Stimulated activated CD8-positive, alpha-beta memory T cell treated with anti-CD3 and anti-CD28 coated beads, Interleukin-7, amount 100 ng/mL, for 1 hour (primary cell): ENCODE measurements around the gene ST7.

Experiments used
- DNase-seq, 2 donors: peaks; one replicate each; pipeline ENCODE4 v3.0.0-alpha.2; 2020; ENCODE audit warnings: low read depth in 2 of 2

ST7 gene

DNA sequence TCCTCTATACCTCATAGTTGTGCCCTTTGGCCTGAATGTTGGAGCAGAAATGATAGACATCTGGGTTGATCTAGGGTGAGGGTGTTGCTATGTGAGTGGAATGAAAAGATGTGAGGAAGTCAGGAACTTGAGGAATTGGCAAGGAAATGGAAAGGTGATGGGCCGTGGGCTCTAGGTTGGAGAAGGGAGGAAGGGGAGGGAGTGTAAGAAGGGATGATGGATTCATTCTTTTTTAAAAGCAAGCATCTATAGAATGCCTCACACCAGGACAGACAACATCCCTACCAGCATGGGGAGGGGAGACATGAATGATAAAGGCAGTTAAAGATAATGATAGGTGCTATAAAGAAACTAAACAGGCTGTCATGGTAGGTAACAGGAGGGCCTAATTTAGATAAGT, 201.4 kb downstream of the ST7 start:
- no peak for DNase-seq

DNA sequence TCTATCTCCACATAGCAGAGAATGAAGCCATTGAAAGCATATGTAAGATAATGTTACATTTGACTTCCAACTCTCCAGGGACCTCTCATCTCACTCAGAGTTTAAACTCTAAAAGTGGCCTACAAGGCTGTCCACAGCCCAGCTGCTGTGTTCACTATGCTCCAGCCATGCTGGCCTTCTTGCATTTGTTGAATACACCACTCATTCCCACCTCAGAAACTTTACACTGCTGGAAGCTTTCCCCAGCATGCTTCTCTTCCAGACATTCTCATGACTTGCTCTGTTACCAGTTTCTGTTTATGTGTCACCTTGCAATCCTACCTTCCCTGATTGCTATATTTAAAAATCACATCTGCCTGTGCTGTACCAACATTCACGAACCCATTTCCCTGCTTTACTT, 202.4 kb downstream of the ST7 start:
- no peak for DNase-seq

DNA sequence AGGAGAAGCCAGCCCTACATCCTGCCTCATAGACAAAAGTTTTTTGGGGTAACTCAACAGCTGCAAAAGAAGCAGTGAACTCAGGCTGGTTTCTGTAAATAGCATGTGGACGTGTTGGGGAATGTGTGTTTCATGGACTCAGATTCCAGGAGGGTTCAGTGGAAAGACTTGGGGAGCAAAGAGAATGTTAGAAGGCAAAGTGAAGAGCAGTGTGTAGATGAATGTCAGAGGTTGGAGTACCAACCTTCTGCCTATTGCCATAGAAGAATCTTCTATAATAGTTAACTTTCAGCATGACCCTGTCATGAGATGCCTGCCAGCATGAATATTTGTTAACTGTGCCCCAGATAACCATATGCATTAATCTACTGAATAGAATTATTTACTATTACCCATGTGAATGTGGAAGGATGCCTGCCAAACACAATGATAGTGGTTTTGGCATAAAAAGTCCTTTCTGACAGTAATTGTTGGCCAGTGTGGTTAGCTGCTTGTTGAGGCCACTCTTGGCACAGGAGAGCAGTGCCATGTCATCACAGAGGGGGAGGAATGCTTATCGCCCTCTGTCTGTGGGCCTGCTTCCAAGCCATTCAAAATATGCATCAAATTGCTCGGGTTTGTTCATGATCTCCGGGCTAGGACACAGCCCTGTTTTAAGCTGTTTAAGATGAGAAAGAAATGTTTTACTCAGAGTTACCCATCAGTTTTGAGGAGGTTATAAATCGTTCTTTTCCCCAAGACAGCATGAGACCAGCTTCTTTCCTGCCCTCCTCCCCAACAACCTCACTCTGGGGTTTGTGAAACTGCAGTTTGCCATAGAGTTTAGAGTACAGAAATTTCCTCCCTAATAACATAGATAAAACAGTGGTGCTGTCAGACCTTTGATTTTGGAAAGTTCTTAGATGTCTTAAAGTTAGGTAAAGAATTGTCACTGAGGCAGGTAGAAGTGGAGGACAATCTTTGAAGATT, 204.2 kb downstream of the ST7 start:
- DNase-seq: no peak

DNA sequence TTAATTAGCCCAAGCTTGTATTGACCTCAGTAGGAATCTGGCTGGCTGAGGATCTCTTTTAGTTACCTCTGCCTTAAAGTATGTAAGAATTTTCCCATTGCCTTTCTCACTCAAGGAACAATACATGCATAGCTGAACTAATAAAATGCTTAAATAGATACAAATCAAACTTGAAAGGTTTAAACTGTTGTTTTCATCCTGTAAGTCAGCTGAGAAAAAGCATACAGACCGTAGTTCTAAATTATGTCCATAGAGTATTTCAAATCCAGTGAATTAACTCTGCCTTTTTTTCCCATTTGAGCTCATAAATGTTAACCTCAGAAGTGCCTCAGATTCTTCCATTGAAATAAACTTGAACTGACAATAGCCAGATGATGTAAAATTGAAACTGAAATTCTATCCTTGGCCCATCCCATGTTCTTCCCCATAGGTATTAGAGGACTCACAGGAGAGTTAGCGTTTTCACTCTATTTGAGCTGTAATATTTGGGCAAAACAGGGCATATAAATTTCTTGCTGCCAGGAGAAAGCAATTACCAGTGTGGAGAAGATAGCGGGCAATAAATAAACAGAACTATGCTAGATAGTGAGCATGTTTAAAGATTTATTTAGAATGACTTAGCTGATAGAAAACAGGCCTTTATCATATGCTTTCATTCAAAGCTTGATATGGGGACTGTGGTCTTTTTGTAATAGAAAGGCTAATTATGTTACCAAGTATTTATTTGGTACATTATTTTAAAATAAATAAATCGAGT, 205.8 kb downstream of the ST7 start:
- DNase-seq: no peak

DNA sequence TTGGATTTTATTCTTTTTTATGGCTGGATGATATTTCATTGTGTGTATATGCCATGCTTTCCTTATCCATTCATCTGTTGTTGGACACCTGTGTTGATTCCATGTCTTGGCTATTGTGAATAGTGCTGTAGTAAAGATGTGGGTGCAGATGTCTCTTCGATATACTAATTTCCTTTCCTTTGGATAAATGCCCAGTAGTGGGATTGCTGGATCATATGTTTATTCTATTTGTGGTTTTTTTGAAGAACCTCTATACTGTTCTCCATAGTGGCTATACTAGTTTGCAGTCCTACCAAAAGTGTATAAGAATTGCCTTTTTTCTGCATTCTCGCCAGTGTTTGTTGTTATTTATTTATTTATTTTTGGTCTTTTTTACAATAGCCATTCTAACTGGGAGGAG, 209.8 kb downstream of the ST7 start:
- no peak for DNase-seq

DNA sequence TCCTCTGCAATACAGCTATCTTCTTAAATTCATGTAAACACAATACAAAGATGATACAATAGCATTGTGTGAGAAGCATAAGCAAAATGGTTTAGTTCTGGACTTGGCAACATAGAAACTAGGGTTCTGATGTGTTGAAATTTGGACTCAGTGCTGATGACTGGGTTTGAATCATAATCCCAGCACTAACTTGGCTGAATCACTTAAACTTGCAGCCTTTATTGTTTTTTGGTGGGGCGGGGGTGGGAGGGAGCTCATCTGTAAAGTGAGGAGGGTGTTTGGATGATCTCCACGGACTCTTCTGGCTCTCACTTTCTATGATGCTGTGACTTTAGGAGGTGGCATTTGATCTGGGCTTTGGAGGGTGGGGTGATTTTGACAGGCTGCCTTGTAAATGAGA, 211.3 kb downstream of the ST7 start:
- DNase-seq: no peak

DNA sequence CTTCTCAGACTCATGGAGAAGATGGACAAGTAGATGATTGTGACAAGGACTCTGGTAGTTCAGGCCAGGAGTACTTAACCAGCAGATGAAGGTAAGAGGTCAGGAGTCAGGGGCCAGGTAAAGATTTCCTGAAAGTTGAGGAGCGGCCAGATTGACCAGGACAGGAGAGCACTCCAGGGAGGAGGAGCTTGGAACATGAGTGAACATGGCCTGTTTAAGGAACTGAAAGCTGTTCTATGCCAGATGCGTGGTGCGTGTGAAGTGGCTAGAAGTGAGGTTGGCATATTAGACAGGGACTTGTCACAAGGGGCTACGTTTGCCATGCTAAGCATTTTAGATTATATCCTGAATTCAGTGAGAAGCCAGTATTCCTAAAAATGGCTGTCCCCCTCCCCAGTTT, 212.4 kb downstream of the ST7 start:
- DNase-seq: no peak

DNA sequence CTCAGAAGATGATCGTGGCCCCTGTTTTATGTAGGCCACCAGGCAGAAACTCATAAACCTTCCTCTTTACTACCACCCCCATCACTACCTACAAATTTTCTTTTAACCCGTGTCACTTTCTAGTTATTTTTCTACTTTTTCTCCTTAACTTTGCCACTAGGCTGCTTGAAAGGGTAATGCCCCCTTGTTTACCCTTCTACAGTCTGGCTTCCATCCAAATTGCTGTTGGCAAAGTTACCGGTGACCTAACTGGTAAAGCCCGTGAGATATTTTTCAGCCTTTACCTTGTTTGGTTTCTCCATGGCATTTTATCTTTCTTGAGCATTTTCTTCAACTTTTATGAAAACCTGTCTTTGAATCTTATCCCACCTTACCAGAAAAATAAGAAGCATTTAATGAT, 216.6 kb downstream of the ST7 start:
- DNase-seq: no peak

DNA sequence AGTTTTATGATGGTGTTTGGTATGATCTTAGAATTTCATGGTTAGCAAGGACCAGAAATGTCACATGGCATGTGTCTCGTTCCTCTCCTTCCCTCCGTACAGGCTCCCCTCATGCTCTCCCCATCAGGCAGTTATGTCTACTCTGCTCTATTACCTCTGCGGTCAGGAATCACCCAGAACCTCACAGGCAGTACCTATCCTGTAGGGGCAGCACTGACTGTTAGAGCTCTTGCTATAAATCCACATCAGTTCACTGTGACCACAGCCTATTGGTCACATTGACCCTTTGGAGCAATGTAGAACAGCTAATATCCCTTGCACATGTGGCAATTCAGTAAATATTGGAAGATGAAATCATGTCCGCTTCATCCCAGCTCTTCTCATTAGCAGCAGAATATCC, 217.8 kb downstream of the ST7 start:
- no peak for DNase-seq

DNA sequence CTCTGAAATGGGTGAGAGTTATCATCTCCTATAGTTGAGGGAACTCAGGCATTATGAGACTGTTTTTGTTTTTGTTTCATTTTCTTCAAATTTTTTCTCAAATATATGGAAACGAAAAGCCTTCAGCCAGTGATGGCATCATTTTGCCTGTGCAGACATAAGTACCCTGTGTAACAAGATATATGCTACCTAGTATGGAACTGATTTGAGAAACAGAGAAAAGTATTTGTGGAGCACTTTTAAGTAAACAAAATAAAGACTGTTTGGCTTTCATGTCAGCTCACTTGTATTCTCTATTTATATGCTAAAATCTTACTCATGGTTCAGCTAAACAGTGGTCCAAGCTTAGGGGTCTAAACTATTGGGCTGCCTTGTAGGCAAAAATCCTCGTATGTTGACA, 219.0 kb downstream of the ST7 start:
- no peak for DNase-seq

DNA sequence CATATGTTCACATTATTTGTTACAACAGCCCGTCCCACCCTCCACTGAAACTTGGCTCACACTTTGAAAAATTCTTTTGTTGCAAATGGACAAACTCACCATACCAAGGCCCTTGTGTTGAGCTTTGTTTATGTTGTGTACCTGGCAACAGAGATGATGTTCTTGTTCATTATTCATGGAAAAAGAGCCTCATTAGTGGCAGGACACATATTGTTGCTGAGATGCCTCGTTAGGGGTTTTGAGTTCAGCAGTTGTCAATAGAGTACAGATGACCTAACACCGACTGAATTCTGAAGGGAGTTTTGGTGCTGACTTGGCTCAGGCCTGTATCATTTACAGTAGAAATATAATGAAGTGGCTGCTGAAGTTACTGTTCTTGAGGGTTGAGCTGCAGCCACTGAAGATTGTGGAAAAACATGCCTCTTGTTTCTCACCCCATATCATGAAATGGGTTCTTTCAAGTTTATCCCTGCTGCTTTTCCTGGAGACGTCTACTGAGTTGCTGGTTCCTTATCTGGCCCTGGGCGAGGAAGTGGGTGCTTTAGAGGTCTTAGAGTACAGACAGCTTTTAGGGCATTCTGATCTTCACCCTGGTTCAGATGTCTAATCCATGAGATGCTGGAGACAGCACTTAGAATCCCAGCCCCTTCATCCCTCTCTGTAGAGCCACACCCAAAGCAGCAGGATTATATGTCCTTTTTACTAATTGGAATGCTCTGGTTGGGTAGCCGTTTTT, 219.9 kb downstream of the ST7 start:
- no peak for DNase-seq

DNA sequence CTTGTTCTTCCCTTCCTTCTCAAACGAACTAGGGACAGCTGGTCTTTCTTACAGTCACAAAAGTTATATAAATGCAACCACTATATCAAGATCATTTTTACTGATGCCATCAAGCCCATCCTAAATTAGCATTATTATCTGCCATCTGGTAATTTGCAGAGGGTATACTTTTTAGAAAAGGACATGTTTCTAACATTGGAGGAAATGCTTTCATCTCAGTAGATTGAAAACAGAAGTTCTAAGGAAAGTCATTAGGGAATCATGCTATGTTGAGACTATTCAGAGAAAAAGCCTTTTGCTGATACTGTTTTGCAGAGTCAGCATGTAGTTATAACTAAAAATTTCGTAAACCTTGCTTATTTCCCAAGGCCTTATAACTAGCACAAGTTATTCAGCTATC, 222.9 kb downstream of the ST7 start:
- no peak for DNase-seq

DNA sequence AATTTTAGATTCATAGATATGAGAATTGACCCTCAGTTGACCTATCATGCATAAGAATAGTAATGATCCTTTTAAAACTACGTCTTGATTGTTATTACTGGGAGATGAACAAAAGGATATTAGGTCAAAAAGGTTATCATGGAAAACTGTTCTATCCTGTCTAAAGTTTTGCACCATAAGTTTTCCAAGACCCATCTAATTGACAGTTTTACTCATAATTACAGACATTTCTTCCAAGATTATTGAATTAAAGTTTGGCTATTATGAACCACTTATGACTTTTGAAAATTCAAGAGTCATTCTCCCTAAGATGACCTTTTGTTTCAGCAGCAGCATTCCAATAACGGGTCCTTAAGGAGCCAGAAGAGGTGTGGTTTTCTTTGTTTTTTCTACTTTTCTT, 225.3 kb downstream of the ST7 start:
- no peak for DNase-seq

DNA sequence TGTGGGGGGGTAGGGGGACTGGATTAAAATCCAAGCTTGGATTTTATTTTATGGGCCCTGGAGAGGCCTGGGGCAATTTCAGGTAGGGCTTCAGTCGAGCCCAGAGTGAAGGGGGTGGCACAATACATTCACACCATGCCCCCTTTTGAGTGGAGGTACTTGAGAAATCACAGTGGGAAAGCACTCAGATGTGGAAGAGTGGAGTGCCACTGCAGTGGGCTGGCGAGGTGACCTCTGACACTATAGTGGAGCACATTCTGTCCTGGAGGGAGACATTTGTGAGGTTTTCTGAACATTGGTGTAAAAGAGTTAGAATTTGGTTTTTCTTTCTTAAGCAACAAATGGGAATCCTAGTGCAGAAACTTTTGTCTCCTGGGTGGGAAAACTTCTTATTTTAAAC, 226.4 kb downstream of the ST7 start:
- DNase-seq: no peak

DNA sequence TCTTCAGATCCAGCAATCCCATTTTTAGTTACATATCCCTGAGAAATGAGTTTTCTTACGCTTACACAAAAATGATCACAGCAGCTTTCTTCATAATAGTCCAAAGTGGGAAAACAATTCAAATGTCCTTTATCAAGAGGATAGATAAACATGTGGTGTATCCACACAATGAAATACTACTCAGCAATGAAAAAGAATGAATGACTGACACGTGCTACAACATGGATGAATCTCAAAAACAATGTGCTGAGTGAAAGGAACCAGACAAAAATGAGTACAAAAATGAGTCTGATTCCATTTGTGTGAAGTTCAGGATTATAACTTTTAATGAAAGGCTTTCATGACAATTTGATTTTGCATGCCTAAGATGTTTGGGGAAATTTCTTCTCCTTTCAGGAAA, 230.4 kb downstream of the ST7 start:
- DNase-seq: no peak

DNA sequence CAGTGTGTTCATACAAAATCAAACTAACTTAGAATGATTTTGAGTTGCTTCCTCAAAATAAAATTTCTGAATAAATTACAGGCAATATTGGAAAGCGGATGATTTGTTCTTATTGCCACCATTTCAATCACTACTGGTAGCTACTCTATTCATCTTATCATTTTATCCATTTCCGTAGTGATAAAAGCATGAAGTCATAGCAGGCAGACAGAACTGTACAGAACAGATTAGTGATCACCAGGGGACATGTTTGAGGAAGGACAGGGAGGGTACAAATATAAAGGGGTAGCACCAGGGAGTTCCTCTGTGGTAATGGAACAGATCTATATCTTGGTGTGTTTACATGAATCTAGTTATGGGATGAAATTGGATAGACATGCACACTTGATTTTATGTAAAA, 231.1 kb downstream of the ST7 start:
- DNase-seq: no peak

DNA sequence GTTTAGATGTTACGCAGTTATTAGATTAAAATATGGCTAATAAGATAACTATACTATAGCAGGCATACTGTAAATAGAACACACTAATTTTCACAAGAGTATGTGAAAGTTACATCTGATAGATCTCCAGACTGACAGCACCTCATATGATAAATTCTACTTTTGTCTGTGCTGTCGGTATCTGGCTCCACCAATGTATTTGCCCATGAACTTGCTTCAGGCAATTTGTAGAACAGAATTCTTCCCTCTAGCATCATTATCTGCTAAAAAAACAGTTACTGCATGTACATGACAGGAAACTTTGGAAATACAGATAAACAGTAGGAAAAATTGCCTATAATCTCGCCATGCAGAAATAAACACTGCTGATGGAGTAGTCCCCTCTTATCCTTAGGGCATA, 231.8 kb downstream of the ST7 start:
- DNase-seq: no peak

DNA sequence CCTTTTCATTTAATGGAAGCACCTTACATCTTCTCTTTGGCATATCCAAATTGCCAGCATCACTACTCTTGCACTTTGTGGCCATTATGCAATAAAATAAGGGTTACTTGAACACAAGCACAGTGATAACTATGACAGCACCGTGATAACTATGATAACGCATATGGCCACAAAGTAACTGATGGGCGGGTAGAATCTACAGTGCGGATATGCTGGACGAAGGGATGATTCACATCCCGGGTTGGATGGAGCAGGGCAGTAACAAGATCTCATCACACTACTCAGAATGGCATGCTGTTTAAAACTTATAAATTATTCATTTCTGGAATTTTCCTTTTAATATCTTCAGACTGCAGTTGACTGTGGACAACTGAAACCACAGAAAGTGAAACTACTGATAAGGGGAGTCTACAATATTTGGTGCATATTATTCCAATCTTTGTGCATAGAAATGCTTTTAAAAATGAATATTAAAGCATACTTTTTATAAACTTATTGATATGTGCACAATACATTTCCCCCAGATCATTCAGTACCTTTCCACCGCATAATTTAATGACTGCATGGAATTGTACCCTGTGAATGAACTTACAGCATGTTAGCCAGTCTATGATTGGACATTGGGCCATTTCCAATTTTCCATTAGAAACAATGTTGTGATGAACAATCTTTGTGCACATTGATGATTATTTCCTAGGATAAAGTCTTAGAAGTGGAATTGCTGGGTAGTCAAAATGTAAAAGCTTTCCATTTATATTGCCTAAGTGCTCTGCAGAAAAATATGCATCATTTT, 233.1 kb downstream of the ST7 start:
- no peak for DNase-seq

DNA sequence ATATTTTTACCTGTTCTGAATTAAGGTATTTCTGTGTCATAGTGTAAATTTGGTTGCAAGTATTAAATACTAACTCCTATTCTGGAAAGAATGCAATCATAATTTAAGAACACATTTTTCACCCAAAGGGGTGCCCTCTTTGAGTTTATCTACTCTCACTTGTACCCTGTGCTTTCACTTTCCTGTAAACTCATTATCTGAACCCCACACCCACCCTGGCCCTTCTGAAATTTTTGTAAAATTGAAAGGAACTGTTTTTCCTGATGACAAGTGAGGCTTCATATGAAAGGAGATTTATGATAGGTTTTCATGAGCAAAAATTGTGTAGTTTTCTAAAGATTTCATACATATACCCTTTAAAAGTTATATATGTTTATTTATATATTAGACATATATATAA, 235.1 kb downstream of the ST7 start:
- no peak for DNase-seq

DNA sequence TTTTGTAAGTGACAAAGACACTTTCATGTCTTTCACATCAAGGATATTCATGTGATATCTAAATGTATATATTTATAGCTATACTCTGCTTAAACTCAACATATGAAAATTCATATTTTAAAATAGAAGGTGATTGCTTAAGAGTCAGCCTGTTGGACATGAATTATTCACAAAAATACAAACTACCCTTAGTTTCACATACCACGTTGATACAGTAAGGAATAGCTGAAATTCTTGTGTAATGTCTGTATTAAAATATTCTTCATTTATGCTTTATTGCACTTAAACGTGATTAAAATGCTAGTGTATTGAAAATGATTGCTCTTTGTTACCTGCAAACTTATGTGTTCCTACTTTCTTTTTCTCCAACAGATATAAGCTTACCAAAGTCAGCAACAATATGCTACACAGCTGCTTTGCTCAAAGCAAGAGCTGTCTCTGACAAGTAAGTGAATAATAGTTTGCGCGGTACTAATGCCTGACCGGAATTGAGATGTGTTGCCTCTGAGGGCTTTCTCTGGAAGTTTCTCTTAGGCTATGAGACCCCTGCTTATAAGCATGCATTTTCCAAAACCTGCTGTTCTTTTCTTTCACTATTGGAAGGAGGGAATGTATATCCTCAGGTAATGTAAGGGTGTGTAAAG, 235.8 kb downstream of the ST7 start:
- DNase-seq: no peak

DNA sequence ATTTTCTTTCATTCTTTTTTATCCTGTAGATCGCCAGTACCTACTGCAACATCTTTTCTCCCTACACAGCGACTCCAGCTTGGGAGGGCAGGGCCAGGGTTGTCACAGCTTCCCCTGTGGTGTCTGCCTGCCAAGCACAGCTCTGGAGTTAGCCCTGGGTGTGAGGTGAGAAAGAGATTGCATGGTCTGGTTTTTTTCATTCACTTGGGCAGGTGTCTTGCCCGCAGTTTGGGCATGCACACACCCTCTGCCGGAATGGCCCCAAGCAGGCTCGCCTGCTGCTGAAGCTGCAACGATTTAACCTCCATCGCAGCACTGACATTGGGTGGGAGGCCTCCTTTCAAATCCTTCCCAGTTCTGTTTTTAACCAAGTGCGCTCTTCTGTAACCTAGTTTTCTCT, 236.8 kb downstream of the ST7 start:
- DNase-seq: no peak
